HL-60/S4 treated with retinoic acid at 250 ng/mL for 4 days and 3 days (cell line): ENCODE results near the gene ACSF2.

Experiments used
- in situ Hi-C: fragments of 300-500 bp; cut with MboI; formaldehyde crosslinking; loops from 2 replicates; pipeline ENCODE4 v1.7.0; 2022; ENCODE audit warnings: low sequenced_read_pairs

The ACSF2 gene

DNA sequence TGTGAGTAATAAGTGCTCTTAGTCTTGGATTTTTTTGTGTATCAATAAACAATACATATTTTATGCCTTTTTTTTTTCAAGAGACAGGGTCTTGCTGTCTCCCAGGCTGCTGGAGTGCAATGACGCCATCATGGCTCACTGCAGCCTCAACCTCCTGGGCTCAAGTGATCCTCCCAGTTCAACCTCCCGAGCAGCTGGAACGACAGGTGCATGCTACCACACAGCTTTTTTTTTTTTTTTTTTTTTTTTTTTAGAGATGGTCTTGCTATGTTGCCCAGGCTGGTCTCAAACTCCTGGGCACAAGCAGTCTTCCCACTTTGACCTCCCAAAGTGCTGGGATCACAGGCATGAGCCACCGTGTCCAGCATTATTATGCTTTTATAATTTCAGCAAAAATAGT lies 13.0 kb downstream of the ACSF2 start:
- in situ Hi-C loops, result no loop called here

- in situ Hi-C loops, result no loop called here
Measured at GRCh38 chr17:50440172-50440837, 14.3 kb downstream of the ACSF2 start.

- in situ Hi-C loops, result no loop called here
Measured at GRCh38 chr17:50440838-50441829, 15.1 kb downstream of the ACSF2 start.

GRCh38 chr17:50443505-50443974 lies 17.5 kb downstream of the ACSF2 start:
- in situ Hi-C loops, result no loop called here

GRCh38 chr17:50444841-50445715 lies 19.1 kb downstream of the ACSF2 start:
- in situ Hi-C loops, result no loop called here

- in situ Hi-C loops, result no loop called here
Measured at GRCh38 chr17:50445730-50446325, 19.8 kb downstream of the ACSF2 start.

DNA sequence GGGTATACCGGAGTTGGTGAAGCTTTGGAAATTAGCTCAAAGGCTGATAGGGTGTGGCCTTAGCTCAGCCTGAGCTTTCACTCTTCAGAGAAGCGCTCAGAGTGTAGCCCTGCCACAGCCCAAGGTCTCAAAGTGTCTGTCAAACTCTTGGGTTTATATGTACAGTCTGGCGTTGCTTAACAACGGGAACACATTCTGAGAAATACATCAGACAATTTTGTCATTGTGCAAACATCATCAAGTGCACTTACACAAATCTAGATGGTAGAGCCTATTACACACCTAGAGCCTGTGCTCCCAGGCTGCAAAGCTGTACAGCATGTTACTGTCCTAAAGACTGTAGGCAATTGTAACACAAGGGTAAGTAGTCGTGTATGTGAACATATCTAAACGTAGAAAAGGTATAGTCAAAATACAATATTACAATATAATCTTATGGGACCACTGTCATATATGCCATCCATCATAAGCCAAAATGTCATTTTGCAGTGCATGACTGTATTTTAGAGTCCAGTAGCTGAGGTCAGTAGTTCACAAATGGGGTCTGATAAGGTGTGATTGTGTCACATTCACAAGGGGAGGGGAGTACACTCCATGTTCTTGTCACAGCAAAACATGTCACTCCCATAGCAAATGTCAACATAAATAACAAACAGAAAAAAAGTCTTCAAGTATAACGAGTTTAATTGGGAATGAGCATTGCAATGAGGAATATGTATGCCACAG lies 22.0 kb downstream of the ACSF2 start:
- in situ Hi-C loops, result no loop called here

GRCh38 chr17:50448643-50449042 lies 22.6 kb downstream of the ACSF2 start:
- in situ Hi-C loops, result no loop called here

GRCh38 chr17:50451943-50452629 lies 26.1 kb downstream of the ACSF2 start:
- in situ Hi-C loops, result no loop called here

GRCh38 chr17:50452630-50453300 lies 26.7 kb downstream of the ACSF2 start:
- in situ Hi-C loops, result no loop called here

DNA sequence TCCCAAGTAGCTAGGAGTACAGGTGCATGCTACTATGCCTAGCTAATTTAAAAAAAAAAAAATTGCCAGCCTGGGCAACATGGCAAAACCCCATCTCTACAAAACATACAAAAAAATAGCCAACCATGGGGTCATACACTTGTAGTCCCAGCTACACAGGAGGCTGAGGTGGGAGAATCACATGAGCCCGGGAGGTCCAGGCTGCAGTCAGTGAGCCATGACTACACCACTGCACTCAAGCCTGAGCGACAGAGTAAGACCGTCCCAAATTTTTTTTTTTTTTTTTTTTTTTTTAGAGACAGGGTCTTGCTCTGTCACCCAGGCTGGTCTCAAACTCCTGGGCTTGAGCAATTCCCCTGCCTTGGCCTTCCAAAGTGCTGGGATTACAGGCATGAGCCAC lies 27.9 kb downstream of the ACSF2 start:
- in situ Hi-C loops, result no loop called here

DNA sequence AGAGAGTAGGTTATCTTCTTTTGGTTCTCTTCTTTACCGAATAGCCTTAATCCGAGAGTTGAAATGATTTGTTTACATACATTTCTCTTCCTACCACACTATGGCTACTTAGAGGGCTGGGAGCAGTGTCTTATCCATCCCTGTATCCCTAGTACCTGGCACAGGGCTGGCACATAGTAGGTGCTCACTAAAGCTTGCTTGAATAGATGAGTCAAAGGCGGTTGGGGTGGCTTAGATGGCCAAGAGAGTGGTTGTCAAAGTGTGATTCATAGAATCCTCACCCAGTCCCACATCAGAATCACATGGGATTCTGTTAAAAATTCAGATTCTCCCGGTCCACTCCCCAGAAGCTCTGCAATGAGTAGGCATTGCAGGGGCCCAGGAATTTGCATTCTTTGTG lies 31.6 kb downstream of the ACSF2 start:
- in situ Hi-C loops, result no loop called here

DNA sequence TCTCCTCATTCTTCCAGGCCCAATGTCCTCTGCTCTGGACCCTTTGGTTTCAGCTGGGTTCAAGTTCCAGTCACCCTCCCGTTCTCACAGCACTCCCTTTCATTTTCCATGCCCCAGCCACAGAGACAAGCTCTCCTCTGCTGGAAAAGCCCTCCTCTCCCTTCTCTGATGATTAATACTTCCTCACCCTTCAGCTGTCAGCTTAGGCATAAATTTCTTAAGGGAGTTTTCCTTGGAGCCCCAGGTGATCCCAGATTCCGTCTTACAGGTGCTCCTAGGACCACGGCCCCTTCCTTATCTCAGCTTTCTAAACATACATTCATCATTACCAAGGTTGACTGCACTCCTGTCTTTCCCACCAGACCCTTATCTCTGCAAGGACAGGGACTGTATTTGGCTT lies 32.3 kb downstream of the ACSF2 start:
- in situ Hi-C loops, result no loop called here

- in situ Hi-C loops, result no loop called here
Measured at GRCh38 chr17:50458701-50459676, 33.0 kb downstream of the ACSF2 start.

GRCh38 chr17:50459756-50460155 lies 33.7 kb downstream of the ACSF2 start:
- in situ Hi-C loops, result no loop called here

GRCh38 chr17:50460831-50461526 lies 35.0 kb downstream of the ACSF2 start:
- in situ Hi-C loops, result no loop called here

- in situ Hi-C loops, result no loop called here
Measured at GRCh38 chr17:50461550-50462132, 35.6 kb downstream of the ACSF2 start.
